Osteocyte (in vitro differentiated cells): ENCODE data around the gene MACO1. TPM values are rescaled to one million over a fixed set of nuclear protein-coding genes. Genes with fewer than 3 reads are reported as not detected.

Source experiments
- DNase-seq: peaks from one replicate; pipeline ENCODE4 v3.0.0; 2021; ENCODE audit warnings: mixed read lengths; ENCODE audit not compliant: unreplicated experiment; ENCODE audit errors: extremely low spot score
- H3K27ac Mint-ChIP-seq: one replicate; pipeline ENCODE4 v1.8.0; 2021; ENCODE audit warnings: mild to moderate bottlenecking, mixed read lengths; ENCODE audit not compliant: unreplicated experiment
- H3K27me3 Mint-ChIP-seq: one replicate; pipeline ENCODE4 v1.8.0; 2021; ENCODE audit warnings: mixed read lengths; ENCODE audit not compliant: unreplicated experiment
- H3K36me3 Mint-ChIP-seq: one replicate; pipeline ENCODE4 v1.8.0; 2021; ENCODE audit warnings: mixed read lengths; ENCODE audit not compliant: unreplicated experiment
- H3K4me1 Mint-ChIP-seq: one replicate; pipeline ENCODE4 v1.8.0; 2021; ENCODE audit warnings: mixed read lengths; ENCODE audit not compliant: unreplicated experiment
- H3K4me3 Mint-ChIP-seq: one replicate; pipeline ENCODE4 v1.8.0; 2021; ENCODE audit warnings: mild to moderate bottlenecking, moderate library complexity, mixed read lengths; ENCODE audit not compliant: unreplicated experiment
- H3K9me3 Mint-ChIP-seq: one replicate; pipeline ENCODE4 v1.8.0; 2021; ENCODE audit warnings: mixed read lengths; ENCODE audit not compliant: unreplicated experiment
- total RNA-seq: library from RNA; stranded (reverse); gene quantifications from 2 replicates; pipeline ENCODE4 v1.2.1, GENCODE V29; 2021
- TF ChIP-seq, protein P1 (sequence below): fragments of 200-600 bp; sonication (generic); IDR thresholded peaks from 2 replicates; pipeline ENCODE4 v1.5.0; 2021; ENCODE audit warnings: antibody characterized with exemption, mild to moderate bottlenecking, moderate library complexity

MACO1 gene
- total RNA-seq, 1 donor from 2014 or later, result 30.7 TPM

DNA sequence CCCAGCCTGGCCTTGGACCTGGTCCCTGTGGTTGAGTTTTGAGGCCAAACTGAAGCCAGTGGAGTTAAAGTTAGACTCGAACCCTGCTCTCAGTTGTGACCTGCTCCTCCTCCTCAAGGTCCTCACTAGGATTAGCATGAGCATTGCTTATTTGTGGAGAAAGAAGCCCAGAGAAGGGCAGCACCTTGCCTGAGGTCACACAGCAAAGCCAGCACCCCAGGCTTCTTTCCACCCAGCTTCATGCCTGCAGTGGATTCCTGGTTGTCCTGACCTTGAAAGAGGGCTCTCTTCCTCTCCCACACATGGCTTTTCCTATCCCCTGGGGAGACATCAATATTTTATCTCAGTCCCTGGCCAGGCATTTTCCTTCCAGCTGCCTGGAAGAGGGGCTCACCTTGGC, 115.5 kb downstream of the MACO1 start:
- no peak for DNase-seq
- Mint-ChIP-seq H3K27ac (no peak overlapping the region), H3K27me3 (no peaks in the 10 kb centered on the region), H3K4me3 (no peak overlapping the region), H3K9me3 (no peaks in the 10 kb centered on the region), H3K36me3 (no peaks in the 10 kb centered on the region), H3K4me1 (peaks cover 50% of the 10 kb centered on the region)
- TF ChIP-seq, protein P1, sequence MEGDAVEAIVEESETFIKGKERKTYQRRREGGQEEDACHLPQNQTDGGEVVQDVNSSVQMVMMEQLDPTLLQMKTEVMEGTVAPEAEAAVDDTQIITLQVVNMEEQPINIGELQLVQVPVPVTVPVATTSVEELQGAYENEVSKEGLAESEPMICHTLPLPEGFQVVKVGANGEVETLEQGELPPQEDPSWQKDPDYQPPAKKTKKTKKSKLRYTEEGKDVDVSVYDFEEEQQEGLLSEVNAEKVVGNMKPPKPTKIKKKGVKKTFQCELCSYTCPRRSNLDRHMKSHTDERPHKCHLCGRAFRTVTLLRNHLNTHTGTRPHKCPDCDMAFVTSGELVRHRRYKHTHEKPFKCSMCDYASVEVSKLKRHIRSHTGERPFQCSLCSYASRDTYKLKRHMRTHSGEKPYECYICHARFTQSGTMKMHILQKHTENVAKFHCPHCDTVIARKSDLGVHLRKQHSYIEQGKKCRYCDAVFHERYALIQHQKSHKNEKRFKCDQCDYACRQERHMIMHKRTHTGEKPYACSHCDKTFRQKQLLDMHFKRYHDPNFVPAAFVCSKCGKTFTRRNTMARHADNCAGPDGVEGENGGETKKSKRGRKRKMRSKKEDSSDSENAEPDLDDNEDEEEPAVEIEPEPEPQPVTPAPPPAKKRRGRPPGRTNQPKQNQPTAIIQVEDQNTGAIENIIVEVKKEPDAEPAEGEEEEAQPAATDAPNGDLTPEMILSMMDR, result no peak

DNA sequence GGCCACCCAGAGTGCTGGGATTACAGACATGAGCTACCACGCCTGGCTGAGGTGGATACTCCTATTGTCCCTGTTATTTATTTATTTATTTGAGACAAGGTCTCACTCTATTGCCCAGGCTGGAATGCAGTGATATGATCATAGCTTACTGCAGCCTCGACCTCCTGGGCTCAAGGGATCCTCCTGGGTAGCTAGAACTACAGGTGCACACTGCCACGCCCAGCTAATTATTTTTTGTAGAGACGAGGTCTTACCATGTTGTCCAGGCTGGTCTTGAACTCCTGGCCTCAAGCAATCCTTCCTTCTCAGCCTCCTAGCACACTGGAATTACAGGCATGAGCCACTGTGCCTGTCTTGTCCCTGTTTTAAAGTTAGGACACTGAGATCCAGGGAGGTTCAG, 117.9 kb downstream of the MACO1 start:
- H3K4me1 Mint-ChIP-seq, result peaks cover 65% of the 10 kb centered on the region
- no peaks in the 10 kb centered on the region for H3K9me3 Mint-ChIP-seq
- H3K27ac Mint-ChIP-seq, result no peak overlapping the region
- H3K36me3 Mint-ChIP-seq, result peaks cover 2% of the 10 kb centered on the region
- no peaks in the 10 kb centered on the region for H3K27me3 Mint-ChIP-seq
- TF ChIP-seq, protein P1, result no peak
- H3K4me3 Mint-ChIP-seq, result no peak overlapping the region
- DNase-seq, result no peak

DNA sequence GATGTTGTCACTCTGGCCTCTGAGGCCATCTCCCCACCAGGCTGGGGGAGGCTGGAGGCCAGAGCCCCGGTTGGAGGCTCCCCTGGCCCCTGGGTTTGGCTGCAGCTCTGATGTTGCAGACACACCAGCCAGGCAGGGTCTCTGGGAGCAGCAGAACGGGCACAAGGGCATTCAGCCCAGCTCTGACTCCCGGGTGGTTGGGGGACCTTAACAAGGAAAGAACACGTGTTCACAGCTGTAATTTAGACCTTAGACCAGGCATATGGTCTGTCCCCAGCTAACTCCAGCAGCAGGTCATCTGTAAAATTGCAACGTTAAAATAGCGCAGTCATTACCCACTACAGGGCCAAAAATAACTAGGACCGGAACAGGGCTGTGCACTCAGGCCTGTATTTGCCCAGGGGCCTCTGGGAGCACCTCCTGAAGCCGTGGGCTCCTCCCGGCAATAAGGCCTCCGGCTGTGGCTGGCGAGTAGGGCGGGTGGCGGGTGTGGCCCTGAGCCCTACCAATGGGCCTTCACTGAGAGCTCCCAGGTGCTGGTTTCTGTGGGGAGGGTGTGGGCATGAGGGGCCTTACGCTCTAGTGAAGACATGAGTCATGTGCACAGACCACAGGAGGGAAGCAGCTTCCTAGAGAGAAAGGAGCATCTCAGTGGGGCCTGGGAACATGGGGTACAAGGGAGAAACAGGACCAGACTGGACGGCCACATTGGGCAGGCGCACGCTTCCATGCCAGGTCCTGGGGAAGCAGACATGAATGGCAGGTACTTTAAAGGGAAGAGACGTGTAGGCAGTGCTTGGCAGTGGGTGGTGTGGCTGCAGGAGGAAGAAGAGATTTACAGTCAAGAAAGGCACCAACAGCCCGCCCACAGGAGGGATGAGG, 118.8 kb downstream of the MACO1 start:
- Mint-ChIP-seq H3K4me3 (peak overlapping the region; percentile 14), H3K27ac (peak overlapping the region; percentile 92)

More for the DNA sequence above, 118.8 kb downstream of the MACO1 start:
- Mint-ChIP-seq H3K36me3 (peaks cover 5% of the 10 kb centered on the region), H3K4me1 (peaks cover 63% of the 10 kb centered on the region), H3K27me3 (no peaks in the 10 kb centered on the region), H3K9me3 (no peaks in the 10 kb centered on the region)
- DNase-seq, result no peak
- TF ChIP-seq, protein P1, result no peak

Other genes starting within 250 kb of the MACO1 start
- 35.6 and 38.4 TPM in 2 replicates for gene SYF2, start 198.4 kb upstream of the MACO1 start, total RNA-seq
- gene RSRP1, start 183.4 kb upstream of the MACO1 start, total RNA-seq, result 122 and 126 TPM in 2 replicates
- not detected in 2 replicates for gene RHD, start 158.4 kb upstream of the MACO1 start, total RNA-seq
- 142 and 147 TPM in 2 replicates for gene TMEM50A, start 92.6 kb upstream of the MACO1 start, total RNA-seq
- 0.40 and 0.71 TPM in 2 replicates for gene RHCE, start 10.1 kb upstream of the MACO1 start, total RNA-seq
- 31.3 and 34.3 TPM in 2 replicates for gene LDLRAP1, start 112.7 kb downstream of the MACO1 start, total RNA-seq
- 64.7 and 73.3 TPM in 2 replicates for gene MAN1C1, start 185.9 kb downstream of the MACO1 start, total RNA-seq